Esophagus muscularis mucosa (tissue), 4 donors: Measurements from ENCODE around the gene LRWD1. TPM values are rescaled to one million over a fixed set of nuclear protein-coding genes. Genes with fewer than 3 reads are reported as not detected.
"Not testable (repeated sequence)": the region's sequence is repeated elsewhere in the genome, so short reads cannot be mapped to it uniquely, and the experiment has no call there.

Experiments used
- DNase-seq: peaks from one replicate; pipeline ENCODE4 v3.0.0-alpha.2; 2017; ENCODE audit errors: extremely low spot score
- H3K27ac ChIP-seq, 4 donors: fragments of 200-600 bp; sonication (generic); replicated peaks in 1 of 4; 1 replicate in 3 of 4; 2 replicates in 1 of 4; pipeline ENCODE4 v1.5.1; 2016 to 2019; ENCODE audit warnings: mild to moderate bottlenecking in 1 of 4
- H3K27me3 ChIP-seq, 4 donors: fragments of 200-600 bp; sonication (generic); one replicate each; pipeline versions ENCODE4 v1.5.1 to v1.6.0; 2016 to 2019
- H3K36me3 ChIP-seq, 4 donors: fragments of 200-600 bp; sonication (generic); one replicate each; pipeline ENCODE4 v1.5.1; 2016 to 2019
- H3K4me1 ChIP-seq, 4 donors: fragments of 200-600 bp; sonication (generic); one replicate each; pipeline ENCODE4 v1.5.1; 2016 to 2019
- H3K4me3 ChIP-seq, 4 donors: fragments of 200-600 bp; sonication (generic); 1 replicate in 2 of 4; 2 replicates in 2 of 4; pipeline ENCODE4 v1.5.1; 2016 to 2019; ENCODE audit warnings: mild to moderate bottlenecking in 4 of 4, moderate library complexity in 1 of 4
- H3K9me3 ChIP-seq, 4 donors: fragments of 200-600 bp; sonication (generic); 1 replicate in 3 of 4; 2 replicates in 1 of 4; pipeline ENCODE4 v1.5.1; 2016 to 2019
- EP300 ChIP-seq: sonication (generic); formaldehyde crosslinking; IDR thresholded peaks from one replicate; pipeline ENCODE4 v1.6.1; 2017; ENCODE audit warnings: antibody characterized with exemption
- POLR2A ChIP-seq: fragments of 450-650 bp; IDR thresholded peaks from one replicate; pipeline ENCODE4 v1.6.1; 2017; ENCODE audit warnings: antibody characterized with exemption, moderate library complexity, mild to moderate bottlenecking, low read depth
- POLR2AphosphoS5 ChIP-seq, 2 donors: sonication (generic); formaldehyde crosslinking; IDR thresholded peaks; one replicate each; pipeline ENCODE4 v1.6.1; 2017; ENCODE audit warnings: antibody characterized with exemption in 2 of 2
- WGBS: methylation state at CpG from one replicate; pipeline ENCODE4 v1.1.5; 2018; 5-methylcytosine and 5-hydroxymethylcytosine counted together
- intact Hi-C: fragments of 100-400 bp; cut with DNase I; formaldehyde crosslinking; loops from one replicate; pipeline ENCODE4 v1.15.1; 2023
- total RNA-seq, 4 donors: library from RNA; depleted of rRNA; stranded (reverse); fragments of >200 nt; gene quantifications; one replicate each; pipeline versions ENCODE4 v1.1.0 to v1.2.1, GENCODE V29; 2016
- TF ChIP-seq, protein P1 (sequence below), 3 experiments: fragments of 200-600 bp in 2 of 3; fragments of 450-650 bp in 1 of 3; sonication (generic) in 2 of 3; IDR thresholded peaks; one replicate each; pipeline ENCODE4 v1.5.1; 2017 to 2019; ENCODE audit warnings: antibody characterized with exemption in 3 of 3, mild to moderate bottlenecking in 2 of 3, moderate library complexity in 1 of 3

The LRWD1 gene
- total RNA-seq, 4 donors from 2014 or later, result 10.0 to 32.7 (median 17.0) TPM

DNA sequence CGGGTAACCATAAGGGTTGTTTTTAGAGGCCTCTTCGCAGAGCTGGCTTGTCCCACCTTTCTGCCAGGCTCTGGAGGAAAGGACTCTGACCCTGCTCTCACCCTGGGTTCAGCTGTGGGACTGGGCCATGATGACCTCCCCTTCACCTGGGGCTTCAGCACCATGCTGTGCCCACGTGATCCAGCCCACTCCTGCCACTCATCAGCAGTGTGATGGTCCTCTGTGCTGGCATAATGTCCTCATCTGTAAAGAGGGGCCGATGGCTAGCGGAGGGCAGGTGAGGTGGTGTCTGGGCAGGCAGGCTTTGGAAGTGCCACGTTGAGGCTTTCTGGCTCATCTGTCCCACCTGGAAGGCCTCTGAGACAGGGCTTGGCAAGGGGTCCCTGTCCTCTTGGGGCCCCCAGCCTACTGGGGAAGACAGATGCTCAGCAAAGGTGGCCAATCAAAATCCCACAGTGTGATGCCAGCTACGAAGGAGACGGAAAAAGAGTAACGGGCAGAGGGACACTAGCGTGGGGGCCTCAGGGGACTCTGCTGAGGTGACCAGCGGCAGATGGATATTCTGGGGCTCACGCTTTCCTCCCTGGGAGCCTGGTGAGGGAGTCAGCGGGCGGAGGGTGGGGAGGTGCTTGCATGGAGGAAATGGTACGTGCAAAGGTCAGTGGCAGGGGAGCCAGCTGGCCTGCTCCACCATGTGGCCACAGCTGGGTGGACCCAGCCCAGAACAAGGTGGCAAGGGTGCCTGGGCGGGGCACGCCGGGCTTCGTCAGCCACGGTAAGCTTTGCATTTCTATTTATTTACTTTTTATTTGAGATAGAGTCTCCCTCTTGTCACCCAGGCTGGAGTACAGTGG is 5.4 kb downstream of the LRWD1 start:
- Histone ChIP-seq H3K27me3 (no peaks in the 10 kb centered on the region), H3K36me3 (peaks cover 7 to 72% (median 54%) of the 10 kb centered on the region in 4 donors), H3K27ac (no peak overlapping the region), H3K4me3 (no peak overlapping the region), H3K4me1 (peaks cover 4 to 26% (median 18%) of the 10 kb centered on the region in 4 donors), H3K9me3 (no peaks in the 10 kb centered on the region)
- TF ChIP-seq POLR2AphosphoS5 (IDR thresholded peaks at IDR 0.05) (no peak), EP300 (no peak), POLR2A (no peak)
- TF ChIP-seq, protein P1, sequence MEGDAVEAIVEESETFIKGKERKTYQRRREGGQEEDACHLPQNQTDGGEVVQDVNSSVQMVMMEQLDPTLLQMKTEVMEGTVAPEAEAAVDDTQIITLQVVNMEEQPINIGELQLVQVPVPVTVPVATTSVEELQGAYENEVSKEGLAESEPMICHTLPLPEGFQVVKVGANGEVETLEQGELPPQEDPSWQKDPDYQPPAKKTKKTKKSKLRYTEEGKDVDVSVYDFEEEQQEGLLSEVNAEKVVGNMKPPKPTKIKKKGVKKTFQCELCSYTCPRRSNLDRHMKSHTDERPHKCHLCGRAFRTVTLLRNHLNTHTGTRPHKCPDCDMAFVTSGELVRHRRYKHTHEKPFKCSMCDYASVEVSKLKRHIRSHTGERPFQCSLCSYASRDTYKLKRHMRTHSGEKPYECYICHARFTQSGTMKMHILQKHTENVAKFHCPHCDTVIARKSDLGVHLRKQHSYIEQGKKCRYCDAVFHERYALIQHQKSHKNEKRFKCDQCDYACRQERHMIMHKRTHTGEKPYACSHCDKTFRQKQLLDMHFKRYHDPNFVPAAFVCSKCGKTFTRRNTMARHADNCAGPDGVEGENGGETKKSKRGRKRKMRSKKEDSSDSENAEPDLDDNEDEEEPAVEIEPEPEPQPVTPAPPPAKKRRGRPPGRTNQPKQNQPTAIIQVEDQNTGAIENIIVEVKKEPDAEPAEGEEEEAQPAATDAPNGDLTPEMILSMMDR (IDR thresholded peaks at IDR 0.05), result no peak
- intact Hi-C loops, result no loop called here
- DNase-seq, result no peak
- 84% methylated on average over 20 of the region's 20 CpGs for WGBS

DNA sequence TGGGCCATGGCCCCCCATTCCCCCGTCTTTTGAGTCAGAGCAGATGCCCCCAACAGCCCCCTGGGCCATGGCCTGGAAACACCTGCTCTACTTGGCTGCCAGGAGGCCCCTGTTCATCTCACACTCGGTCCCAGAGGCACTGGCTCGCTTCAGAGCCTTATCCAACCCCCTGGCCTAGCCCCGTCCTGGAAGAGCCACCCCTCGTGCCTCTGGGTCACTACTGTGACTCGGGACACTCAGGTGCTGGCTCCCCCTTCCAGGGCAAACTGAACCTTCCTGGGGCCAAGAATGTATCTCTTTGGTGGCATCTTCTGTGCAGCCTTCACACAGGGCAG is 7.0 kb downstream of the LRWD1 start:
- DNase-seq, result no peak
- H3K4me1 ChIP-seq, result peaks cover 0 to 11% (median 5%) of the 10 kb centered on the region in 4 donors
- intact Hi-C loops, result no loop called here
- peaks cover 7 to 77% (median 57%) of the 10 kb centered on the region in 4 donors for H3K36me3 ChIP-seq
- TF ChIP-seq POLR2AphosphoS5 (IDR thresholded peaks at IDR 0.05) (no peak), POLR2A (no peak), EP300 (no peak)
- TF ChIP-seq, protein P1 (IDR thresholded peaks at IDR 0.05), result no peak
- no peak overlapping the region for H3K4me3 ChIP-seq
- WGBS, result 79% methylated on average over 6 of the region's 6 CpGs
- H3K27ac ChIP-seq, result no peak overlapping the region
- no peaks in the 10 kb centered on the region for H3K27me3 ChIP-seq
- no peaks in the 10 kb centered on the region for H3K9me3 ChIP-seq

DNA sequence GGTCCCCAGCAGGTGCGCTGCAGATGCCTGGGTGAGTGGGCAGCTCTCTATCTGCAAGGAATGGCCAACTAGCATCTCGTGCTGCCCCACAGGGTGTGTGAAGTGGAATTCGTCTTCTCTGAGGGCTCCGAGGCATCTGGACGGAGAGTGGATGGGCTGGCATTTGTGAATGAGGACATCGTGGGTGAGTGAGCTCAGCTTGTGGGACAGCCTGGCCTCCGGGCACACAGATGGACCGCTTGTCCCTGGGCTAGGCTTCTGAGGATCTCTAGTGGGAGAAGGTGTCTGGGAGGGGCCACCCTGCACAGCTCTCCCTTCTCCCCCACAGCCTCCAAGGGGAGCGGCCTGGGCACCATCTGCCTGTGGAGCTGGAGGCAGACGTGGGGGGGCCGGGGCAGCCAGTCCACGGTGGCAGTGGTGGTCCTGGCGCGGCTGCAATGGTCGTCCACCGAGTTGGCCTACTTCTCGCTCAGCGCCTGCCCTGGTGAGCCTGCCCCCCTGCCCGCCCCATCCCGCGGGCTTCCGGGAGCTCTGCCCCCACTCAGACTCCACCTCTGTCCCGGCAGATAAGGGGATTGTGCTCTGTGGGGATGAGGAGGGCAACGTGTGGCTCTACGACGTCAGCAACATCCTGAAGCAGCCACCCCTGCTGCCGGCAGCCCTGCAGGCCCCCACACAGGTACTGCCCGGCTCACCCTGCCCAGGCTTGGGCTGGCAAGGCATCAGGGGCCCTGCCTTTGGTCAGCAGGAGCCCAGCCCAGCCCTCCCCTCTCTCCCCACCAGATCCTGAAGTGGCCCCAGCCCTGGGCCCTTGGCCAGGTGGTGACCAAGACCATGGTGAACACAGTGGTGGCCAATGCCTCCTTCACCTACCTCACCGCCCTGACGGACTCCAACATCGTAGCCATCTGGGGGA is 7.6 kb downstream of the LRWD1 start:
- TF ChIP-seq, protein P1 (IDR thresholded peaks at IDR 0.05), result no peak
- no peak for TF ChIP-seq POLR2AphosphoS5 (IDR thresholded peaks at IDR 0.05)
- no peak for TF ChIP-seq POLR2A
- no peak for TF ChIP-seq EP300
- Histone ChIP-seq H3K36me3 (peaks cover 7 to 77% (median 55%) of the 10 kb centered on the region in 4 donors), H3K4me1 (peaks cover 0 to 4% (median 2%) of the 10 kb centered on the region in 4 donors), H3K27me3 (no peaks in the 10 kb centered on the region), H3K27ac (no peak overlapping the region), H3K4me3 (no peak overlapping the region), H3K9me3 (no peaks in the 10 kb centered on the region)
- intact Hi-C loops, result no loop called here
- 75% methylated on average over 8 of the region's 31 CpGs for WGBS
- DNase-seq, result no peak

DNA sequence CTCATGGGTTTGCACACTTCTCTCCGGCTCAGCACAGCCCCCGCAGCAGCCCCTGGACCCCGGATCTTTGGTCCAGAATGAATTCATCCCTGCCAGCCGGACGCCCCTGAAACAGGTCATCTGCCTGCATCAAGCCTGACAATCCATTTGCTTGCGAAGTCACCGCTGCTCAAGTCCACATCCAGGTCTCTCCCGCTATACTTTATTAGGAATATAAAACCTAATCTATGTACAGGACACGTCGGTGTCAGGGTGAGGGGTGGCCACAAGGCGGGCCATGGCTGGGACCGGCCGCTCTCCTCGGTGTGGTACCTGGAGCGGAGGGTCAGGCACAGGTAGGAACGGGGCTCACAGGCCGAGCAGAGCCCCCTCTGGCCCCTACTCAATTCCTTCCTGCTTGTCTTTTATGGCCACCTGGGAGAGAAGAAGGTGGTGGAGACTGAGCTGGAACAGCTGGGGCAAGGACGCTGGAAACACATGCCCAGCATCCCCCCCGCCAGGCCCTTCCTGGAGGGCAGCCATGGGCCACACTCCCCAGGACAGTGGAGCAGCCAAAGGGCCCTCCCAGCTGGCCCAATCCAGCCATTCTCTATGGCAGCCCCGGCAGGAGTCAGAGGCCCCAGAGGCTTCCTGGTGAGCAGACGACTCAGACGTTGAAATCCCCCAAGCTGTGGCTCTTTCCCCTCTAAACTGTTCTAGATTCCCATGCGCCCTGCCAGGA is 8.6 kb downstream of the LRWD1 start:
- H3K9me3 ChIP-seq, result no peaks in the 10 kb centered on the region
- no peak overlapping the region for H3K27ac ChIP-seq
- H3K27me3 ChIP-seq, result no peaks in the 10 kb centered on the region
- H3K4me3 ChIP-seq, result no peak overlapping the region
- peaks cover 7 to 66% (median 45%) of the 10 kb centered on the region in 4 donors for H3K36me3 ChIP-seq
- no peak for TF ChIP-seq EP300
- no peak for TF ChIP-seq POLR2A
- TF ChIP-seq, protein P1 (IDR thresholded peaks at IDR 0.05), result no peak
- TF ChIP-seq POLR2AphosphoS5 (IDR thresholded peaks at IDR 0.05), result no peak
- intact Hi-C loops, result no loop called here
- H3K4me1 ChIP-seq, result no peaks in the 10 kb centered on the region
- no peak for DNase-seq
- 82% methylated on average over 20 of the region's 23 CpGs for WGBS

DNA sequence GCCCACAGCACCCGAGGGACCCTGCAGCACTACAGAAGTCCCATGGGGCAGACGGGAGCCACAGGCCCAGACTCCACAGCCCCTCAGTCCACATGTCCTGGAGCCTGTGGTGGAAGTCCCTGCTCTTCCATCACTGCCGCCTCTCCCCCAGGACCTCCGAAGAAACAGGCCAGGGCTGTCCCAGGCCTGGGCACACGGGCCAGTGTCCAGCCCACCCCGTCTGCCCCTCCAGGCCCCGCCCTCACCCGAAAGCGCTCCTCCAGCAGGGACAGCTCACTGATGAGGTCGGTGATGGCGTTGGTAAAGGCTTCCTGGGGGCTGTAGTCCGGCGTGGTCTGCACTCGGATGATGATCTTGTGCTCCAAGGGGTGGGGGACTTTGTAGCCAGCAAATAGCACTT is 9.3 kb downstream of the LRWD1 start:
- H3K36me3 ChIP-seq, result peaks cover 7 to 59% (median 40%) of the 10 kb centered on the region in 4 donors
- H3K4me1 ChIP-seq, intact Hi-C loops, H3K27ac ChIP-seq, H3K27me3 ChIP-seq, H3K9me3 ChIP-seq, H3K4me3 ChIP-seq, DNase-seq: not testable (repeated sequence)
- WGBS, result 65% methylated on average over 5 of the region's 14 CpGs

DNA sequence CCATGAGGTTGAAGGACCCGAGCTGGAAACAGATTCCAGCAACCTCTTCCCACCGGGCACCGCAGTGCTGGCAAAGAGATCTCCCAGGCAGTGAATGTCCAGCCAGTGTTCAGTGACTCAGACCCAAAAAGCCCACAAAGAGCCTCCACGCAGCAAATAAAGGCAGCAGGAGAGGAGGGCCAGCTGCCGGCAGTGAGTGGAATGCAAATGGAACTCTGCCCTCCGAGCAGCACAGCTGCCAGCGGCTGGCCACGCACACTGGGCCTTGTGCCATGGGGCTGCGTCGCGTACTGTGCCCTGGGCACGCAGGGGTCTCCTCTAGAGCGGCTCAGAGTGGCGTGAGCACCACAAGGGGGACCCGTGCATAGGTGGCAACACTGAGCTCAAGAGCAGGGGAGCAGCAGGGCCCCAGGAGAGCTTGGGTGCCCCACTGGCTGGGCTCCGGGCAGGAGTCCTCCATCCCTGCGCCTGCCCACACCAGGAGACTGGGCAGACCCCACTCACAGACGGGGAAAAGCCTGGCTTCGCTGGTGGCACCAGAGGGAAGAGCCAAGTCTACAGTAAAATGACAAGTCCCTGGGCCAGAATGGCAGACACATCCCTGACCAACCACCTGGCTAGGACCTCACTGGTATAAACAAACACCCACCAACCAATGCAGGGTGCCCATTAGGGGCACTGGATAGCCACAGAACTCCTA is 10.1 kb downstream of the LRWD1 start:
- DNase-seq, H3K27ac ChIP-seq, intact Hi-C loops, H3K4me3 ChIP-seq, H3K27me3 ChIP-seq, H3K4me1 ChIP-seq, H3K9me3 ChIP-seq: not testable (repeated sequence)
- peaks cover 7 to 52% (median 36%) of the 10 kb centered on the region in 4 donors for H3K36me3 ChIP-seq
- 37% methylated on average over 5 of the region's 19 CpGs for WGBS
